GM23338 (cell line): ENCODE data around the gene TFF2. TPM values are rescaled to one million over a fixed set of nuclear protein-coding genes. Genes with fewer than 3 reads are reported as not detected.

Experiments
- ATAC-seq: fragments of 200-7000 bp; cut with Tn5 transposase; 3 replicates; pipeline ENCODE4 v1.9.1; 2020
- DNase-seq: peaks from one replicate; pipeline ENCODE4 v3.0.0-alpha.2; 2015; ENCODE audit warnings: low spot score
- H2AFZ ChIP-seq: fragments of 200-600 bp; sonication (generic); 2 replicates; pipeline ENCODE4 v1.8.0; 2016; ENCODE audit warnings: antibody characterized with exemption, mild to moderate bottlenecking, moderate library complexity
- H3F3A ChIP-seq: fragments of 200-600 bp; sonication (generic); replicated peaks from 2 replicates; pipeline ENCODE4 v1.8.0; 2017; ENCODE audit warnings: antibody characterized with exemption, mixed run types, low read depth
- H3K27ac ChIP-seq: fragments of 200-600 bp; sonication (generic); 2 replicates; pipeline ENCODE4 v1.6.1; 2016; ENCODE audit warnings: low read depth
- H3K27me3 ChIP-seq: fragments of 200-600 bp; sonication (generic); 2 replicates; pipeline ENCODE4 v1.8.0; 2016; ENCODE audit warnings: mild to moderate bottlenecking, mixed run types, moderate library complexity; ENCODE audit not compliant: insufficient read depth
- H3K36me3 ChIP-seq: fragments of 200-600 bp; sonication (generic); 2 replicates; pipeline ENCODE4 v1.8.0; 2016; ENCODE audit warnings: mild to moderate bottlenecking; ENCODE audit not compliant: insufficient read depth
- H3K4me1 ChIP-seq: fragments of 200-600 bp; sonication (generic); 2 replicates; pipeline ENCODE4 v1.8.0; 2016; ENCODE audit warnings: mild to moderate bottlenecking, moderate library complexity; ENCODE audit not compliant: insufficient read depth
- H3K4me2 ChIP-seq: fragments of 200-600 bp; sonication (generic); 2 replicates; pipeline ENCODE4 v1.7.1; 2017; ENCODE audit warnings: mixed run types
- H3K4me3 ChIP-seq: fragments of 200-600 bp; sonication (generic); 2 replicates; pipeline ENCODE4 v1.6.1; 2016; ENCODE audit warnings: mixed run types
- H3K79me2 ChIP-seq: fragments of 200-600 bp; sonication (generic); replicated peaks from 2 replicates; pipeline ENCODE4 v1.8.0; 2017; ENCODE audit warnings: mild to moderate bottlenecking; ENCODE audit not compliant: insufficient read depth
- H3K9me2 ChIP-seq: fragments of 200-600 bp; sonication (generic); 2 replicates; pipeline ENCODE4 v1.8.0; 2017; ENCODE audit not compliant: insufficient read depth
- H4K20me1 ChIP-seq: fragments of 200-600 bp; sonication (generic); replicated peaks from 2 replicates; pipeline ENCODE4 v1.8.0; 2017; ENCODE audit warnings: mild to moderate bottlenecking; ENCODE audit not compliant: insufficient read depth
- H3K27ac Mint-ChIP-seq: 2 replicates; pipeline ENCODE4 v1.8.0; 2020; ENCODE audit warnings: inconsistent platforms, mild to moderate bottlenecking, moderate library complexity, mixed read lengths
- H3K27me3 Mint-ChIP-seq: 3 replicates; pipeline ENCODE4 v1.8.0; 2022; ENCODE audit warnings: low read depth, mild to moderate bottlenecking, moderate library complexity, mixed read lengths, inconsistent platforms; ENCODE audit not compliant: insufficient read depth, poor library complexity
- H3K36me3 Mint-ChIP-seq: 3 replicates; pipeline ENCODE4 v1.8.0; 2021; ENCODE audit warnings: low read depth, mild to moderate bottlenecking, inconsistent platforms, moderate library complexity, mixed read lengths
- H3K4me1 Mint-ChIP-seq: 3 replicates; pipeline ENCODE4 v1.8.0; 2020; ENCODE audit warnings: mild to moderate bottlenecking, inconsistent platforms, mixed read lengths
- H3K4me3 Mint-ChIP-seq: 3 replicates; pipeline ENCODE4 v1.8.0; 2021; ENCODE audit warnings: moderate library complexity, mild to moderate bottlenecking, inconsistent platforms, mixed read lengths
- H3K9me3 Mint-ChIP-seq: 3 replicates; pipeline ENCODE4 v1.8.0; 2020; ENCODE audit warnings: moderate library complexity, mild to moderate bottlenecking, inconsistent platforms, mixed read lengths
- CREB1 ChIP-seq: fragments of 250-450 bp; sonication (Bioruptor Pico); IDR thresholded peaks from 2 replicates; pipeline ENCODE4 v1.5.0; 2020; ENCODE audit warnings: low read depth, mild to moderate bottlenecking, moderate library complexity
- EZH2 ChIP-seq: fragments of 200-600 bp; sonication (generic); IDR thresholded peaks from one replicate; pipeline ENCODE4 v1.8.0; 2017; ENCODE audit warnings: antibody characterized with exemption, mild to moderate bottlenecking, low read depth; ENCODE audit not compliant: unreplicated experiment
- EZH2phosphoT487 ChIP-seq: fragments of 200-600 bp; sonication (generic); IDR thresholded peaks from one replicate; pipeline ENCODE4 v1.8.1; 2018; ENCODE audit warnings: antibody characterized with exemption; ENCODE audit not compliant: unreplicated experiment
- JUNB ChIP-seq: IDR thresholded peaks from one replicate; pipeline ENCODE4 v1.6.1; 2016; ENCODE audit warnings: antibody characterized with exemption; ENCODE audit not compliant: unreplicated experiment
- NANOG ChIP-seq: IDR thresholded peaks from 2 replicates; pipeline ENCODE4 v1.6.1; 2016; ENCODE audit warnings: antibody characterized with exemption, borderline replicate concordance
- POLR2AphosphoS5 ChIP-seq: IDR thresholded peaks from 2 replicates; pipeline ENCODE4 v1.6.1; 2016; ENCODE audit warnings: antibody characterized with exemption, low read depth
- STAT1 ChIP-seq: IDR thresholded peaks from one replicate; pipeline ENCODE4 v1.6.1; 2016; ENCODE audit warnings: antibody characterized with exemption; ENCODE audit not compliant: unreplicated experiment
- ZNF462 ChIP-seq: fragments of 250-450 bp; sonication (Bioruptor Pico); IDR thresholded peaks from 2 replicates; pipeline ENCODE4 v1.5.0; 2020; ENCODE audit warnings: mild to moderate bottlenecking, moderate library complexity
- polyA plus RNA-seq: library from polyadenylated mRNA; unstranded; fragments of >200 nt; fragmentation: Nextera tagmentation; extraction: Ambion mirVana; gene quantifications from 2 replicates; pipeline ENCODE4 v1.2.1, GENCODE V29; 2016
- total RNA-seq: library from RNA; depleted of rRNA; stranded (reverse); fragments of >200 nt; shearing (Covaris generic); gene quantifications from 2 replicates; pipeline ENCODE4 v1.2.3, GENCODE V29; 2014

TFF2 gene
- total and polyA plus RNA-seq, 2 experiments from 2014 or later: not detected

DNA sequence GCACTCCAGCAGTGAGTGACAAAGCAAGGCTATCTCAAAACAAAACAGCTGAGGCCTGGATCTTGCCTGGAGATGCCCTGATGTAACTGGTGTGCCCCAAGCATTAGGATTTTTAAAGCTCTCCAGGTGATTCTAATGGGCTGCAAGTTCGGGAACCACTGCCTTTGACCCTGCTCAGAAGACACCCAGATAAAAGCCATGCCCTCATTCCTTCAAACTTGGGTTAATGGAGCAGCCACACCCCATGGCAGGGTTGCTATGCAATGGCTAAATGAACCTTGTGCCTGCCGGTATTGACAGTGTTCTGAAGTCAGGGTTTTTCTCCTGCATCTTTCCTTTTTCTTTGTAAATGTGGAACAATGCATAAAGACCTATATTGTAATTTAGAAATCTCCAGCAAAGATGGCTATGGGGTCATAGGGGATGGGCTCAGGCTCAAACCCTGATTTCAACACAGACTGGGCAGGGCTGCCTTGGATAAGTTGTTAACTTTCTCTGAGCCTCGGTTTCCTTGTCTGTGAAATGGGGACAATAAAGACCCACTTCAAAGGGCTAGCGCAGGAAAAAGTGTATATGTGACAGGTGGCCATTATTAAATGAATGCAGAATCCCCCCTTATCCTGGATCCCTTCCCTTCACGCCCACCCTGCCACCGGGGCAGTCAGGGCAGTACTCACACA is 36.0 kb downstream of the TFF2 start (continued):
- TF ChIP-seq ZNF462: no peak
- TF ChIP-seq EZH2phosphoT487: no peak
- no peak for TF ChIP-seq CREB1 (CRISPR knock-in tag)
- no peak for TF ChIP-seq NANOG
- TF ChIP-seq STAT1: no peak
- no peak for TF ChIP-seq EZH2

GRCh38 chr21:42313501-42313969 is 37.3 kb downstream of the TFF2 start:
- peak; percentile 38 for ATAC-seq
- H3K4me3 Mint-ChIP-seq: no peak overlapping the region; the same call in 2 of the 3 replicates
- TF ChIP-seq POLR2AphosphoS5 (no peak), JUNB (no peak), NANOG (no peak), EZH2 (no peak), ZNF462 (no peak)

More at GRCh38 chr21:42313501-42313969, 37.3 kb downstream of the TFF2 start:
- H3K27ac ChIP-seq: no peak overlapping the region
- Mint-ChIP-seq H3K4me1 (peaks cover 49% of the 10 kb centered on the region), H3K27me3 (peaks cover 13% of the 10 kb centered on the region), H3K36me3 (no peaks in the 10 kb centered on the region), H3K27ac (no peak overlapping the region), H3K9me3 (no peaks in the 10 kb centered on the region)
- no peaks in the 10 kb centered on the region for H3K9me2 ChIP-seq
- H3K36me3 ChIP-seq: no peaks in the 10 kb centered on the region
- peak overlapping the region; percentile 86 for H2AFZ ChIP-seq
- H3K27me3 ChIP-seq: no peaks in the 10 kb centered on the region
- peak; percentile 61 for DNase-seq
- peaks cover 11% of the 10 kb centered on the region; the same call in 1 of the 2 replicates for H3K4me1 ChIP-seq
- no peaks in the 10 kb centered on the region for H3K79me2 ChIP-seq
- no peak overlapping the region for H3K4me3 ChIP-seq
- H3K4me2 ChIP-seq: no peak overlapping the region
- no peaks in the 10 kb centered on the region for H3F3A ChIP-seq
- no peaks in the 10 kb centered on the region for H4K20me1 ChIP-seq
